Measurements from ENCODE around the gene INPP5F. TPM values are rescaled to one million over a fixed set of nuclear protein-coding genes. Genes with fewer than 3 reads are reported as not detected.

Gene INPP5F
- total and polyA plus RNA-seq, 10 donors, result 6.0 to 16.2 (median 10.9) TPM

DNA sequence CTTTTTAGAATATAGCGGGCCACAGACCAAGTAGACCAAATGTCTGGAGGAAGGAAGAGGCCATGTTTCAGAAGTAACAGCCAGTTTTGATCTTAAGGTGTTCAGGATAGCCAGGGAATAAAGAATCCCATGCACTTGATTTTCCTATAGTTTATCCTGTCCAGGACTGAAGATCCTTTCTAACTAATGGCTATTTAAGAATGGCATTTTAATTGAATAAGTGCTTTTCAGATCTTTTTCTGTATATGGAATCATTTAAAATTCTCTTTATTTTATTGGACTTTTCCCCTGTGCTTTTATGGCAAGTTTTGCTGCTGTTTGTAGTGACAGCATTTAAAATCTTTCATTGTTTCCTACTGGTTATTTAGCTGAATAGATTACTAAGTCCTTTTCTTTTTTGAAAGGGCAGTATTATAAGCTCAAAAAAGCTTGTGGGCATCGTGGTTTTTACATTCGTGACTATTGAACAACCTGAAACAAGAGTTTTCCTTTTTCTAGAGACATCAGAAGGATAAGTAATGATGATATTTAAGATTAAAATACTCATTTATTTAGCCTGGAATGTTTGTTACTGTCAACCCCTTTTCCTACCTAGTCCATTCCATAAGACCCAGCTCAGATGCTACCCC is 2.4 kb downstream of the INPP5F start:
- H3K4me3 ChIP-seq, result no peak overlapping the region
- H3K9me3 ChIP-seq, result no peaks in the 10 kb centered on the region
- 38 to 66% (median 54%) methylated on average over 3 of the region's 3 CpGs for WGBS, 5 donors
- H3K27ac ChIP-seq, result no peak overlapping the region
- no peak for TF ChIP-seq POLR2A (IDR thresholded peaks at IDR 0.05)
- TF ChIP-seq, protein P1, sequence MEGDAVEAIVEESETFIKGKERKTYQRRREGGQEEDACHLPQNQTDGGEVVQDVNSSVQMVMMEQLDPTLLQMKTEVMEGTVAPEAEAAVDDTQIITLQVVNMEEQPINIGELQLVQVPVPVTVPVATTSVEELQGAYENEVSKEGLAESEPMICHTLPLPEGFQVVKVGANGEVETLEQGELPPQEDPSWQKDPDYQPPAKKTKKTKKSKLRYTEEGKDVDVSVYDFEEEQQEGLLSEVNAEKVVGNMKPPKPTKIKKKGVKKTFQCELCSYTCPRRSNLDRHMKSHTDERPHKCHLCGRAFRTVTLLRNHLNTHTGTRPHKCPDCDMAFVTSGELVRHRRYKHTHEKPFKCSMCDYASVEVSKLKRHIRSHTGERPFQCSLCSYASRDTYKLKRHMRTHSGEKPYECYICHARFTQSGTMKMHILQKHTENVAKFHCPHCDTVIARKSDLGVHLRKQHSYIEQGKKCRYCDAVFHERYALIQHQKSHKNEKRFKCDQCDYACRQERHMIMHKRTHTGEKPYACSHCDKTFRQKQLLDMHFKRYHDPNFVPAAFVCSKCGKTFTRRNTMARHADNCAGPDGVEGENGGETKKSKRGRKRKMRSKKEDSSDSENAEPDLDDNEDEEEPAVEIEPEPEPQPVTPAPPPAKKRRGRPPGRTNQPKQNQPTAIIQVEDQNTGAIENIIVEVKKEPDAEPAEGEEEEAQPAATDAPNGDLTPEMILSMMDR (IDR thresholded peaks at IDR 0.05 in 8 of 11, conservative IDR thresholded peaks at IDR 0.05 in 3 of 11), result no peak
- no peak for TF ChIP-seq POLR2AphosphoS5 (IDR thresholded peaks at IDR 0.05)
- no peak for DNase-seq
- peaks cover 16 to 54% (median 42%) of the 10 kb centered on the region in 6 donors for H3K4me1 ChIP-seq
- intact Hi-C loops (cut with DNase I; ENCODE audit: low total_unique reads), result no loop called here
- no peaks in the 10 kb centered on the region for H3K36me3 ChIP-seq
- H3K27me3 ChIP-seq (replicated peaks in 1 of 7), result no peaks in the 10 kb centered on the region

DNA sequence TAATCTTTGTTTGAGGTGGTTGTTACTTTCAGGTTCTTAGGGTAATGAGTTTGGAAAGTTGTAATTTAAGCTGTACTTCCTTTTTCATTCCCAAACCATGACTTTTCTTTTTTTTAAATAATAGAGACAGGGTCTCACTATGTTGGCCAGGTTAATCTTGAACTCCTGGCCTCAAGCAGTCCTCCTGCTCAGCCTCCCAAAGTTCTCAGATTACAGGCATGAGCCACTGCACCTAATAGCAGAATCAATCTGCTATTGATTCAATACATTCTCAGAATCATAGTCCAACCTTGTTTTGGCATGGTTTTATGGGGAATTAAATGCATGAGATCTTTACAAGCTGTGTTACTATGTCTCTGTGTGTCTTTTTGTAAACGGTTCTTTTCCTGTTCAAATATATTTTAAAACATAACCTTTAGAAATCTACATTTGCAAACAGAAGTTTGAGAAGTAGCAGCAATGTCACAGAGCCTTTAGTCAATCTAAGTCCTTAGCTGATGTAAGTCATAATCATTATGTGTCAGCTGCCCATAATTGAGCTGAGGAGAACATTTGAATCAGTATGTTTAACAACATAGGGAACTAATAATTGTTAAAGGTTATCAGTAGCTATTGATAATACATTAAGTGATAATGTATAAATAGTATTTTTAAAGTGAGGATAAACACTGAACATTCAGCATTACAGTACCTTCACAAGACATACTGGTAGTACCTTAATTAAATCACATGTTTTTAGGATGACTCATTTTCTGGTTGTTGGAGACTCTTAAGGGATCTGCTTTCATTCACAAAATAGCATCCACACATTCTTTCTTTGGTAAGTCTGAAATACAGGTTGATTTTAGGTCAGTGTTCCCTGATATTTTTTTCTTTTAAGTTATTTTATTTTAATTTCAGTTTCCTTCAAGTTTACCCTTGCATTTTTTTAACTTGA is 8.8 kb downstream of the INPP5F start:
- no peak for DNase-seq
- Histone ChIP-seq H3K4me3 (no peak overlapping the region), H3K9me3 (no peaks in the 10 kb centered on the region), H3K27ac (no peak overlapping the region), H3K27me3 (replicated peaks in 1 of 7) (no peaks in the 10 kb centered on the region), H3K4me1 (peaks cover 5 to 29% (median 14%) of the 10 kb centered on the region in 6 donors), H3K36me3 (no peaks in the 10 kb centered on the region)
- 45 to 74% (median 62%) methylated on average over 1 of the region's 1 CpG for WGBS, 5 donors
- intact Hi-C loops (cut with DNase I; ENCODE audit: low total_unique reads), result no loop called here
- no peak for TF ChIP-seq POLR2A (IDR thresholded peaks at IDR 0.05)
- TF ChIP-seq POLR2AphosphoS5 (IDR thresholded peaks at IDR 0.05), result no peak
- TF ChIP-seq, protein P1 (IDR thresholded peaks at IDR 0.05 in 8 of 11, conservative IDR thresholded peaks at IDR 0.05 in 3 of 11), result no peak

DNA sequence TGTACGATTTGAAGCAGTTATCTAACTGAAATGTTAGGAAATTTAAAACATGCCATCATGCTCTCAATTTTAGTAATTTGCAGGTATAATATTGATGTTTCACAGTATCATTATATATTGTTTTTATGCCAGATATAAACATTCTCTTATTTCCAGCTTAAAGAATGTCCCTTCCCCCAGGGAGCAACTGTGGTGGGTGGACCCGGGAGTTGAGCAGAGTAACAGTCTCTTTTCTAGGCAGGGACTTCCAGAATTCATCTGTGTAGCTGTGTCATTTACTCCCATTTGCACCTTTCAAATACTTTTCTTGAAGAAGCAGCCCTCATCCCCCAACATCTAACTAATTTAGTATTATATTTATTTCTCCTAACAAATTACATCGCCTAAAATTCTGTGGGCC is 9.6 kb downstream of the INPP5F start:
- no peaks in the 10 kb centered on the region for H3K27me3 ChIP-seq (replicated peaks in 1 of 7)
- peaks cover 5 to 36% (median 14%) of the 10 kb centered on the region in 6 donors for H3K4me1 ChIP-seq

More for the DNA sequence above, 9.6 kb downstream of the INPP5F start:
- H3K36me3 ChIP-seq, result no peaks in the 10 kb centered on the region
- DNase-seq, result no peak
- H3K9me3 ChIP-seq, result no peaks in the 10 kb centered on the region
- 91 to 98% (median 95%) methylated on average over 3 of the region's 3 CpGs for WGBS, 5 donors
- TF ChIP-seq, protein P1 (IDR thresholded peaks at IDR 0.05 in 8 of 11, conservative IDR thresholded peaks at IDR 0.05 in 3 of 11), result no peak
- TF ChIP-seq POLR2AphosphoS5 (IDR thresholded peaks at IDR 0.05) (no peak), POLR2A (IDR thresholded peaks at IDR 0.05) (no peak)
- no peak overlapping the region for H3K4me3 ChIP-seq
- H3K27ac ChIP-seq, result no peak overlapping the region
- intact Hi-C loops (cut with DNase I; ENCODE audit: low total_unique reads), result no loop called here

All from spleen (tissue), 11 donors.